Body of pancreas (tissue), 4 donors: ENCODE measurements around the gene CXXC5.

Experiments used
- POLR2A ChIP-seq, 3 donors: fragments of 450-650 bp; IDR thresholded peaks; one replicate each; pipeline ENCODE4 v1.6.1; 2016; ENCODE audit warnings: antibody characterized with exemption in 3 of 3, mild to moderate bottlenecking in 2 of 3
- TF ChIP-seq, protein P1 (sequence below), 7 experiments: fragments of 450-650 bp in 4 of 7; fragments of 200-600 bp in 3 of 7; sonication (generic) in 3 of 7; IDR thresholded peaks; one replicate each; pipeline ENCODE4 v1.5.1; 2016 to 2019; ENCODE audit warnings: antibody characterized with exemption in 7 of 7

DNA sequence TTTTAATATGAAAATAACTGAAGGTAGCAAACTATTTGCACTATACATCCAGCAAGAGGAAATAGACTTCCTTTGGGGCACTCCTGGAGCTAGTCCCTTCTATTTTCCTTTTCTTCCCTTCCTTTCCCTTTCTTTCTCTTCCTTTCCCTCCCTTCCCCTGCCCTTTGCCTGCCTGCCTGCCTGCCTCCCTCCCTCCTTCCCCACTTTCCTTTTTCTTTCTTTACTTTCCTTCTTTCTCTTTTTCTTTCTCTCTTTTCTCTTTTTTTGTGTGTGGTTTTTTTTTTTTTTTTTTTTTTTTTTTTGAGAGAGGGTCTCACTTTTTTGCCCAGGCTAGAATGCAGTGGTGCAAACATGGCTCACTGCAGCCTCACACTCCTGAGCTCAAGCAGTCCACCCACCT is 17.3 kb upstream of the CXXC5 start:
- TF ChIP-seq POLR2A (IDR thresholded peaks at IDR 0.05) = no peak
- TF ChIP-seq, protein P1, sequence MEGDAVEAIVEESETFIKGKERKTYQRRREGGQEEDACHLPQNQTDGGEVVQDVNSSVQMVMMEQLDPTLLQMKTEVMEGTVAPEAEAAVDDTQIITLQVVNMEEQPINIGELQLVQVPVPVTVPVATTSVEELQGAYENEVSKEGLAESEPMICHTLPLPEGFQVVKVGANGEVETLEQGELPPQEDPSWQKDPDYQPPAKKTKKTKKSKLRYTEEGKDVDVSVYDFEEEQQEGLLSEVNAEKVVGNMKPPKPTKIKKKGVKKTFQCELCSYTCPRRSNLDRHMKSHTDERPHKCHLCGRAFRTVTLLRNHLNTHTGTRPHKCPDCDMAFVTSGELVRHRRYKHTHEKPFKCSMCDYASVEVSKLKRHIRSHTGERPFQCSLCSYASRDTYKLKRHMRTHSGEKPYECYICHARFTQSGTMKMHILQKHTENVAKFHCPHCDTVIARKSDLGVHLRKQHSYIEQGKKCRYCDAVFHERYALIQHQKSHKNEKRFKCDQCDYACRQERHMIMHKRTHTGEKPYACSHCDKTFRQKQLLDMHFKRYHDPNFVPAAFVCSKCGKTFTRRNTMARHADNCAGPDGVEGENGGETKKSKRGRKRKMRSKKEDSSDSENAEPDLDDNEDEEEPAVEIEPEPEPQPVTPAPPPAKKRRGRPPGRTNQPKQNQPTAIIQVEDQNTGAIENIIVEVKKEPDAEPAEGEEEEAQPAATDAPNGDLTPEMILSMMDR (IDR thresholded peaks at IDR 0.05) = no peak
